K562 (cell line): ENCODE measurements around the gene SLBP. TPM values are rescaled to one million over a fixed set of nuclear protein-coding genes. Genes with fewer than 3 reads are reported as not detected.
A peak's percentile ranks its signal among the peaks of the same experiment; 100 is the strongest.

ENCODE experiments used
- ATAC-seq: fragments of 200-7000 bp; cut with Tn5 transposase; 3 replicates; pipeline ENCODE4 v1.9.1; 2020; ENCODE audit warnings: moderate library complexity
- BruUV-seq: library from RNA; stranded (reverse); fragments of 400-500 nt; replicated peaks from 2 replicates; lab custom pipeline; 2021; lab: Mats Ljungman, UMichigan
- CTCF ChIA-PET: fragments of 300-600 bp; formaldehyde crosslinking; extraction: SDS; loops from one replicate; lab custom pipeline; 2021; ENCODE audit warnings: low intra/inter-chr PET ratio; lab: Yijun Ruan, JAX
- POLR2A ChIA-PET: fragments of 300-600, 350-650 bp; sonication (Branson Sonifier 250); formaldehyde crosslinking; extraction: SDS; loops from one replicate; lab custom pipeline; 2021; ENCODE audit warnings: antibody characterized with exemption, inconsistent platforms; lab: Yijun Ruan, JAX
- DNase-seq, 4 experiments: peaks; one replicate each; pipeline versions ENCODE4 v3.0.0 to v3.0.0-alpha.2; 2011 to 2018; ENCODE audit warnings: low spot score in 3 of 4, mixed read lengths in 3 of 4; ENCODE audit errors: extremely low read depth in 1 of 4
- FAIRE-seq: peaks from 2 replicates; lab custom pipeline; 2011; peaks lifted over from hg19 to GRCh38; lab: Jason Lieb, UNC
- H2AFZ ChIP-seq: 2 replicates; pipeline ENCODE4 v1.6.0; 2011; ENCODE audit warnings: low read depth, low read length, control low read depth, inconsistent platforms
- H3K27ac ChIP-seq: fragments of 200-600 bp; 3 replicates; pipeline ENCODE4 v1.8.0; 2011; ENCODE audit warnings: low read depth, mild to moderate bottlenecking, control low read depth, inconsistent platforms, low read length, moderate library complexity, mixed read lengths; ENCODE audit errors: extremely low read depth
- H3K27me3 ChIP-seq, 2 experiments: fragments of 300-600 bp in 1 of 2; 2 replicates in 1 of 2; 3 replicates in 1 of 2; pipeline versions ENCODE4 v1.6.0 to v1.8.0; 2011; ENCODE audit warnings: inconsistent platforms in 2 of 2, low read length in 2 of 2, mild to moderate bottlenecking in 1 of 2, mixed read lengths in 1 of 2, moderate library complexity in 1 of 2; ENCODE audit not compliant: control insufficient read depth in 2 of 2, insufficient read depth in 2 of 2
- H3K36me3 ChIP-seq: fragments of 300-600 bp; 3 replicates; pipeline ENCODE4 v1.8.0; 2011; ENCODE audit warnings: mild to moderate bottlenecking, low read length, inconsistent platforms; ENCODE audit not compliant: control insufficient read depth, insufficient read depth
- H3K4me1 ChIP-seq, 2 experiments: fragments of 200-600 bp in 1 of 2; replicated peaks in 1 of 2; 2 replicates in 1 of 2; 3 replicates in 1 of 2; pipeline versions ENCODE4 v1.5.1 to v1.8.0; 2011; ENCODE audit warnings: inconsistent platforms in 2 of 2, low read length in 2 of 2, mild to moderate bottlenecking in 1 of 2, mixed read lengths in 1 of 2, moderate library complexity in 1 of 2; ENCODE audit not compliant: control insufficient read depth in 2 of 2, insufficient read depth in 2 of 2
- H3K4me2 ChIP-seq: 2 replicates; pipeline ENCODE4 v1.6.1; 2011; ENCODE audit warnings: low read length, control low read depth, inconsistent platforms, mixed read lengths; ENCODE audit not compliant: insufficient read depth
- H3K4me3 ChIP-seq: fragments of 200-600 bp; sonication (generic), shearing (Covaris generic); 2 replicates; pipeline ENCODE4 v1.5.1; 2016; ENCODE audit warnings: control low read depth, inconsistent platforms
- H3K79me2 ChIP-seq: fragments of 200-600 bp; 3 replicates; pipeline ENCODE4 v1.8.0; 2011; ENCODE audit warnings: low read length, inconsistent platforms; ENCODE audit not compliant: control insufficient read depth, insufficient read depth
- H3K9ac ChIP-seq, 2 experiments: 2 replicates each; pipeline versions ENCODE4 v1.6.0 to v1.6.1; 2011; ENCODE audit warnings: low read depth in 2 of 2, low read length in 2 of 2, control low read depth in 1 of 2, inconsistent platforms in 1 of 2, mild to moderate bottlenecking in 1 of 2, mixed read lengths in 1 of 2; ENCODE audit not compliant: insufficient read depth in 1 of 2
- H3K9me1 ChIP-seq: one replicate; pipeline ENCODE4 v1.6.0; 2011; ENCODE audit warnings: inconsistent platforms, mild to moderate bottlenecking, low read length, moderate library complexity; ENCODE audit not compliant: control insufficient read depth, insufficient read depth
- H3K9me3 ChIP-seq: replicated peaks from 2 replicates; pipeline ENCODE4 v1.5.1; 2011; ENCODE audit warnings: low read depth, low read length, inconsistent platforms; ENCODE audit not compliant: control insufficient read depth, insufficient read depth
- H4K20me1 ChIP-seq: replicated peaks from 2 replicates; pipeline ENCODE4 v1.6.1; 2011; ENCODE audit warnings: low read length, inconsistent platforms, mixed read lengths; ENCODE audit not compliant: control insufficient read depth, insufficient read depth
- CREB3L1 ChIP-seq: fragments of 450-650 bp; IDR thresholded peaks from 2 replicates; pipeline ENCODE4 v1.6.1; 2014; ENCODE audit warnings: low read depth, mild to moderate bottlenecking, moderate library complexity, borderline replicate concordance
- PHF20 ChIP-seq: fragments of 450-650 bp; IDR thresholded peaks from 2 replicates; pipeline ENCODE4 v1.6.1; 2018; ENCODE audit not compliant: partially characterized antibody
- POLR2G ChIP-seq: fragments of 200-400 bp; formaldehyde crosslinking; IDR thresholded peaks from 2 replicates; pipeline ENCODE4 v1.6.1; 2017; ENCODE audit warnings: low read depth, mild to moderate bottlenecking, antibody characterized with exemption, low read length, moderate library complexity
- RBFOX2 ChIP-seq: fragments of 200-400 bp; formaldehyde crosslinking; IDR thresholded peaks from 2 replicates; pipeline ENCODE4 v1.6.1; 2017; ENCODE audit warnings: low read depth, mild to moderate bottlenecking, low read length, moderate library complexity
- WGBS: fragments of 100-300 bp; shearing (Covaris generic); methylation state at CpG from one replicate; pipeline ENCODE4 v1.1.6; 2016; ENCODE audit warnings: low coverage, mixed read lengths; ENCODE audit not compliant: insufficient coverage; ENCODE audit errors: missing lambda C conversion rate; 5-methylcytosine and 5-hydroxymethylcytosine counted together
- in situ Hi-C: fragments of 300-500 bp; cut with MboI; formaldehyde crosslinking; loops from 4 replicates; pipeline ENCODE4 v1.15.0; 2018; ENCODE audit warnings: inconsistent platforms, mixed read lengths
- intact Hi-C: fragments of 100-400 bp; cut with micrococcal nuclease; formaldehyde crosslinking; loops from 2 replicates; pipeline ENCODE4 v1.14.2; 2022
- polyA plus RNA-seq, 8 experiments: library from polyadenylated mRNA; depleted of rRNA in 4 of 8; stranded (reverse) in 5 of 8; unstranded in 3 of 8; fragments of >200 nt; fragmentation: Nextera tagmentation in 2 of 8; fragmentation: Illumina TruSeq in 1 of 8; extraction: Ambion mirVana in 2 of 8; extraction: Trizol in 1 of 8; gene quantifications; 2 replicates each; pipeline versions ENCODE4 v1.2.1 to v1.2.3, GENCODE V29; 2011 to 2014; ENCODE audit warnings: inconsistent platforms in 1 of 8, missing spikeins in 1 of 8
- total RNA-seq, 7 experiments: library from RNA; depleted of rRNA in 6 of 7; stranded (reverse); fragments of >200 nt in 6 of 7; fragmentation: Illumina TruSeq in 2 of 7; extraction: Trizol in 2 of 7; gene quantifications; 2 replicates each; pipeline versions ENCODE4 v1.2.1 to v1.2.3, GENCODE V29; 2011 to 2021; ENCODE audit warnings: low replicate concordance in 1 of 7
- TF ChIP-seq, protein P1 (sequence below): sonication (generic); formaldehyde crosslinking; IDR thresholded peaks from 2 replicates; pipeline ENCODE4 v1.9.0; 2022; ENCODE audit warnings: mild to moderate bottlenecking, missing genetic modification reagents
- TF ChIP-seq, protein P2 (sequence below), 3 experiments: fragments of 200-800 bp in 1 of 3; fragments of 250-450 bp in 1 of 3; fragments of 450-650 bp in 1 of 3; sonication (Bioruptor Pico) in 1 of 3; sonication (Bioruptor generic) in 1 of 3; formaldehyde crosslinking in 1 of 3; IDR thresholded peaks; 2 replicates each; pipeline versions ENCODE4 v1.6.1 to v1.8.0; 2016 to 2022; ENCODE audit warnings: mild to moderate bottlenecking in 2 of 3, missing genetic modification characterization in 2 of 3, missing compliant biosample characterization in 1 of 3, moderate library complexity in 1 of 3
- TF ChIP-seq, protein P3 (sequence below): sonication (generic); formaldehyde crosslinking; IDR thresholded peaks from 2 replicates; pipeline ENCODE4 v1.8.0; 2022; ENCODE audit warnings: mild to moderate bottlenecking, missing genetic modification reagents

The SLBP gene
- total and polyA plus RNA-seq, 9 of the 15 experiments (the other 6 are each of a cell fraction or from before 2014, with no cell fraction given): 49.4 to 221 (median 162) TPM

- no peak overlapping the region for H3K4me3 ChIP-seq
- no peak overlapping the region for H2AFZ ChIP-seq
- DNase-seq: no peak
- ChIA-PET POLR2A (interaction anchor here (0.5 to 0.9 kb wide), 4 partner anchors 16 to 1097 kb away, joined by 3 to 4 read pairs (median 3); partner anchors contain the start of gene SLBP), CTCF (interaction anchor here (0.8 to 2.9 kb wide), 5 partner anchors 34 to 372 kb away, joined by 3 to 20 read pairs (median 3); no protein-coding TSS in a partner anchor)
- no peak overlapping the region; the same call in 2 of the 3 replicates for H3K27ac ChIP-seq
- no peaks in the 10 kb centered on the region for H3K27me3 ChIP-seq
- H3K9me3 ChIP-seq: no peaks in the 10 kb centered on the region
- H3K79me2 ChIP-seq: peaks cover 79% of the 10 kb centered on the region
- intact Hi-C loops (loop anchor here (2.0 to 10.0 kb wide), 2 partner anchors 65 to 373 kb away; no protein-coding TSS in a partner anchor), in situ Hi-C loops (no loop called here)
- no peak for TF ChIP-seq CREB3L1
- TF ChIP-seq, protein P1, sequence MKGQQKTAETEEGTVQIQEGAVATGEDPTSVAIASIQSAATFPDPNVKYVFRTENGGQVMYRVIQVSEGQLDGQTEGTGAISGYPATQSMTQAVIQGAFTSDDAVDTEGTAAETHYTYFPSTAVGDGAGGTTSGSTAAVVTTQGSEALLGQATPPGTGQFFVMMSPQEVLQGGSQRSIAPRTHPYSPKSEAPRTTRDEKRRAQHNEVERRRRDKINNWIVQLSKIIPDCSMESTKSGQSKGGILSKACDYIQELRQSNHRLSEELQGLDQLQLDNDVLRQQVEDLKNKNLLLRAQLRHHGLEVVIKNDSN (CRISPR knock-in tag): peak; percentile 44
- peak; percentile 57 for TF ChIP-seq POLR2G
- peak; percentile 61 for TF ChIP-seq RBFOX2
- TF ChIP-seq PHF20: no peak
- TF ChIP-seq, protein P2, sequence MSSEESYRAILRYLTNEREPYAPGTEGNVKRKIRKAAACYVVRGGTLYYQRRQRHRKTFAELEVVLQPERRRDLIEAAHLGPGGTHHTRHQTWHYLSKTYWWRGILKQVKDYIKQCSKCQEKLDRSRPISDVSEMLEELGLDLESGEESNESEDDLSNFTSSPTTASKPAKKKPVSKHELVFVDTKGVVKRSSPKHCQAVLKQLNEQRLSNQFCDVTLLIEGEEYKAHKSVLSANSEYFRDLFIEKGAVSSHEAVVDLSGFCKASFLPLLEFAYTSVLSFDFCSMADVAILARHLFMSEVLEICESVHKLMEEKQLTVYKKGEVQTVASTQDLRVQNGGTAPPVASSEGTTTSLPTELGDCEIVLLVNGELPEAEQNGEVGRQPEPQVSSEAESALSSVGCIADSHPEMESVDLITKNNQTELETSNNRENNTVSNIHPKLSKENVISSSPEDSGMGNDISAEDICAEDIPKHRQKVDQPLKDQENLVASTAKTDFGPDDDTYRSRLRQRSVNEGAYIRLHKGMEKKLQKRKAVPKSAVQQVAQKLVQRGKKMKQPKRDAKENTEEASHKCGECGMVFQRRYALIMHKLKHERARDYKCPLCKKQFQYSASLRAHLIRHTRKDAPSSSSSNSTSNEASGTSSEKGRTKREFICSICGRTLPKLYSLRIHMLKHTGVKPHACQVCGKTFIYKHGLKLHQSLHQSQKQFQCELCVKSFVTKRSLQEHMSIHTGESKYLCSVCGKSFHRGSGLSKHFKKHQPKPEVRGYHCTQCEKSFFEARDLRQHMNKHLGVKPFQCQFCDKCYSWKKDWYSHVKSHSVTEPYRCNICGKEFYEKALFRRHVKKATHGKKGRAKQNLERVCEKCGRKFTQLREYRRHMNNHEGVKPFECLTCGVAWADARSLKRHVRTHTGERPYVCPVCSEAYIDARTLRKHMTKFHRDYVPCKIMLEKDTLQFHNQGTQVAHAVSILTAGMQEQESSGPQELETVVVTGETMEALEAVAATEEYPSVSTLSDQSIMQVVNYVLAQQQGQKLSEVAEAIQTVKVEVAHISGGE (CRISPR knock-in tag; IDR thresholded peaks at IDR 0.05): 0 out of 6 replicates have a peak, but pooled peaks of 1 of the 3 experiments have one; percentile 22
- TF ChIP-seq, protein P3, sequence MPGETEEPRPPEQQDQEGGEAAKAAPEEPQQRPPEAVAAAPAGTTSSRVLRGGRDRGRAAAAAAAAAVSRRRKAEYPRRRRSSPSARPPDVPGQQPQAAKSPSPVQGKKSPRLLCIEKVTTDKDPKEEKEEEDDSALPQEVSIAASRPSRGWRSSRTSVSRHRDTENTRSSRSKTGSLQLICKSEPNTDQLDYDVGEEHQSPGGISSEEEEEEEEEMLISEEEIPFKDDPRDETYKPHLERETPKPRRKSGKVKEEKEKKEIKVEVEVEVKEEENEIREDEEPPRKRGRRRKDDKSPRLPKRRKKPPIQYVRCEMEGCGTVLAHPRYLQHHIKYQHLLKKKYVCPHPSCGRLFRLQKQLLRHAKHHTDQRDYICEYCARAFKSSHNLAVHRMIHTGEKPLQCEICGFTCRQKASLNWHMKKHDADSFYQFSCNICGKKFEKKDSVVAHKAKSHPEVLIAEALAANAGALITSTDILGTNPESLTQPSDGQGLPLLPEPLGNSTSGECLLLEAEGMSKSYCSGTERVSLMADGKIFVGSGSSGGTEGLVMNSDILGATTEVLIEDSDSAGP (CRISPR knock-in tag): no peak
- 84% methylated on average over 18 of the region's 18 CpGs for WGBS
- peaks cover 94% of the 10 kb centered on the region for H3K36me3 ChIP-seq
- H3K9me1 ChIP-seq: no peaks in the 10 kb centered on the region
- no peak for FAIRE-seq
- H3K9ac ChIP-seq: peak overlapping the region in 1 of 2 experiments; percentile 74; a peak in 2 of 4 replicates
- peaks cover 18% of the 10 kb centered on the region for H4K20me1 ChIP-seq
- no TSS peak for BruUV-seq
- ATAC-seq: no peak
- H3K4me2 ChIP-seq: no peak overlapping the region
- H3K4me1 ChIP-seq: peaks cover 8 to 40% of the 10 kb centered on the region in 2 experiments; a peak in 4 of 5 replicates
These were observed 15.3 kb upstream of the SLBP start for GRCh38 chr4:1727117-1728031.
